CD8-positive, alpha-beta memory T cell (primary cell): ENCODE measurements around the gene TCAIM. TPM values are rescaled to one million over a fixed set of nuclear protein-coding genes. Genes with fewer than 3 reads are reported as not detected.

ENCODE experiments used
- CTCF ChIA-PET: fragments of 350-600 bp; sonication (Branson Sonifier 250); formaldehyde crosslinking; loops from one replicate; lab custom pipeline; 2021; ENCODE audit warnings: antibody characterized with exemption; lab: Charles Lee
- POLR2A ChIA-PET: fragments of 350-600 bp; sonication (Branson Sonifier 250); formaldehyde crosslinking; loops from one replicate; lab custom pipeline; 2021; ENCODE audit warnings: antibody characterized with exemption; lab: Charles Lee
- DNase-seq, 5 donors: peaks; one replicate each; pipeline versions ENCODE4 v3.0.0 to v3.0.0-alpha.2; 2020 to 2022; ENCODE audit warnings: mixed read lengths in 1 of 5
- H3K27ac ChIP-seq: one replicate; pipeline ENCODE4 v1.7.0; 2013; ENCODE audit warnings: low read depth, mild to moderate bottlenecking, low read length, moderate library complexity
- H3K27me3 ChIP-seq: 2 replicates; pipeline ENCODE4 v1.7.0; 2013; ENCODE audit warnings: low read length, mild to moderate bottlenecking; ENCODE audit not compliant: insufficient read depth, poor library complexity, severe bottlenecking
- H3K36me3 ChIP-seq: 2 replicates; pipeline ENCODE4 v1.7.0; 2013; ENCODE audit warnings: mild to moderate bottlenecking, low read length, moderate library complexity; ENCODE audit not compliant: insufficient read depth
- H3K4me1 ChIP-seq: 2 replicates; pipeline ENCODE4 v1.7.0; 2013; ENCODE audit warnings: mild to moderate bottlenecking, low read length, moderate library complexity; ENCODE audit not compliant: insufficient read depth
- H3K4me3 ChIP-seq: 2 replicates; pipeline ENCODE4 v1.7.0; 2013; ENCODE audit warnings: mild to moderate bottlenecking, low read length
- H3K9me3 ChIP-seq: 2 replicates; pipeline ENCODE4 v1.7.0; 2013; ENCODE audit warnings: mild to moderate bottlenecking, low read length
- H3K27ac Mint-ChIP-seq, 8 donors: one replicate each; pipeline ENCODE4 v1.8.0; 2020 to 2021; ENCODE audit warnings: mixed read lengths in 8 of 8, mild to moderate bottlenecking in 6 of 8, inconsistent platforms in 3 of 8, moderate library complexity in 3 of 8
- H3K27me3 Mint-ChIP-seq, 2 donors: one replicate each; pipeline ENCODE4 v1.8.0; 2020 to 2021; ENCODE audit warnings: mixed read lengths in 2 of 2, mild to moderate bottlenecking in 1 of 2, moderate library complexity in 1 of 2
- H3K36me3 Mint-ChIP-seq, 3 donors: one replicate each; pipeline ENCODE4 v1.8.0; 2020 to 2021; ENCODE audit warnings: mixed read lengths in 3 of 3, inconsistent platforms in 1 of 3, mild to moderate bottlenecking in 1 of 3
- H3K4me1 Mint-ChIP-seq, 3 donors: one replicate each; pipeline ENCODE4 v1.8.0; 2020 to 2021; ENCODE audit warnings: mixed read lengths in 3 of 3, inconsistent platforms in 1 of 3, mild to moderate bottlenecking in 1 of 3
- H3K4me3 Mint-ChIP-seq, 7 donors: one replicate each; pipeline ENCODE4 v1.8.0; 2020 to 2021; ENCODE audit warnings: mixed read lengths in 7 of 7, mild to moderate bottlenecking in 6 of 7, moderate library complexity in 4 of 7, inconsistent platforms in 2 of 7
- H3K9me3 Mint-ChIP-seq, 5 donors: one replicate each; pipeline ENCODE4 v1.8.0; 2020 to 2022; ENCODE audit warnings: mixed read lengths in 5 of 5, mild to moderate bottlenecking in 3 of 5, moderate library complexity in 2 of 5, inconsistent platforms in 1 of 5
- polyA plus RNA-seq: library from polyadenylated mRNA; unstranded; fragments of 300-500 nt; fragmentation: Illumina TruSeq; gene quantifications from one replicate; pipeline ENCODE4 v1.2.3, GENCODE V29; 2021
- total RNA-seq, 2 experiments: library from RNA; stranded (reverse); gene quantifications; one replicate each; pipeline ENCODE4 v1.2.3, GENCODE V29; 2021

The TCAIM gene, protein sequence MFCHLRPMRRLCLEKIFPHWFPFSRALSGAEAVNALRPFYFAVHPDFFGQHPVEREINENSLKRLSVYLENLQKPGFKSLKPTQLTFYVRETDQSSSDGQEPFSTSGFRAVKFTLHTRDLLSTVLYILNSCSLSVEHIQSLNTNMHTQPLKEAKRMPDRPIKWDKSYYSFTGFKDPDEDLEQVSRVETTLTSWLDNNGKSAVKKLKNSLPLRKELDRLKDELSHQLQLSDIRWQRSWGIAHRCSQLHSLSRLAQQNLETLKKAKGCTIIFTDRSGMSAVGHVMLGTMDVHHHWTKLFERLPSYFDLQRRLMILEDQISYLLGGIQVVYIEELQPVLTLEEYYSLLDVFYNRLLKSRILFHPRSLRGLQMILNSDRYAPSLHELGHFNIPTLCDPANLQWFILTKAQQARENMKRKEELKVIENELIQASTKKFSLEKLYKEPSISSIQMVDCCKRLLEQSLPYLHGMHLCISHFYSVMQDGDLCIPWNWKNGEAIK
- total RNA-seq (10 to 100 TPM; 12.8 to 13.6 TPM), polyA plus RNA-seq (14.4 TPM)

DNA sequence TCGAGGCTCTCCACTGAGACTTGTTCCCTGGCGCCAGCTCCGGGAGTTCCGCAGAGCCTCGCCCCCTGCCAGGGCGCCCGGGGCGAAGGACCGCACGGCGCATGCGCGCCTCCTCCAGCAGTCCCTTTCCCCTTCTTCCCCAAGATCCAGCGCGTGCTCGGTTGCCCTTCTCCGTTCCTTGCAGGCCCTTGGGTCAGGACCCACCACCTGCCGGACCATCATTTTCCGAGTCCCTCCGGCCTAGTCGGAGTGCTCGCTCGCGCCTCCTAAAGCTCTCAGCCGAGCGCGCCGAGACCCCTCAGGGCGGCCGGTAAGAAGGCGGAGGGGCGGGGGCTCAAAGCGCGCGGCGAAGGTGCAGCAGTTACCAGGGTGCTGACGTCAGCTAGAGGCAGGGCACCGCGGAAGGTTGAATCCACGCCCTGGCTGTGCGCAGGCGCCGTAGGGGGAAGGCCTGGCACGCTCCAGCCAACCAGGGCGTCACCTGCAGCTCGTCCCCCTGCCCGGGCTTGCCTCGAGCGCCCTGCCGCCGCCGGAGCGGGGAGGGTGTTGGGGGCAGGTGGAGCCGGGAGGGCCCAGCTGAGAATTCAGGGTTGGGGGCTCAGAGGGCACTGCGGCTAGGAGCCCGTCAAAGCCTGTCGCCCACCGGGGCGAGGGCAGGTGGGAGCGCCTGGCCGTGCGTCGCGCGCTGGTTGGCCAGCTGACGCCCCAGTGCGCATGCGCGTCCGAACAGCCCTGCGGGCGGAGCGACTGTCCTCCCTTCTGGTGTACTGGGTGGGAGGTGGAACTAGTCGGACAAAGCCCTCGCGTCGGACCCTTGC, at the start of gene TCAIM:
Gene TCAIM, plus strand, starts transcription at position 757 of the 818 bp plus-strand sequence. CDS start 16,017 bp downstream, outside the sequence.
- Histone ChIP-seq H3K4me1 (peaks cover 19% of the 10 kb centered on the region), H3K9me3 (no peaks in the 10 kb centered on the region), H3K4me3 (peak within 1 kb of the TSS; percentile 94), H3K27me3 (no peaks in the 10 kb centered on the region), H3K27ac (peak within 1 kb of the TSS; percentile 90), H3K36me3 (no peaks in the 10 kb centered on the region)
- CTCF ChIA-PET: interaction anchor here (0.9 kb wide), 1 partner anchor 576 kb away, joined by 3 read pairs; no protein-coding TSS in a partner anchor
- POLR2A ChIA-PET: interaction anchor here (0.7 to 3.0 kb wide), 6 partner anchors 102 to 1176 kb away, joined by 3 to 27 read pairs (median 4); partner anchors contain the start of genes KIAA1143 and KIF15
- H3K36me3 Mint-ChIP-seq: peaks cover 0 to 10% (median 0%) of the 10 kb centered on the region in 3 donors
- H3K9me3 Mint-ChIP-seq: no peaks in the 10 kb centered on the region
- peak within 1 kb of the TSS; percentile 93 to 99 (median 98) for H3K27ac Mint-ChIP-seq
- DNase-seq: peak; percentile 98 to 100 (median 99)
- H3K4me3 Mint-ChIP-seq: peak within 1 kb of the TSS; percentile 92 to 98 (median 97)
- peaks cover 2 to 13% of the 10 kb centered on the region in 2 donors for H3K27me3 Mint-ChIP-seq
- H3K4me1 Mint-ChIP-seq: peaks cover 23 to 44% (median 33%) of the 10 kb centered on the region in 3 donors

DNA sequence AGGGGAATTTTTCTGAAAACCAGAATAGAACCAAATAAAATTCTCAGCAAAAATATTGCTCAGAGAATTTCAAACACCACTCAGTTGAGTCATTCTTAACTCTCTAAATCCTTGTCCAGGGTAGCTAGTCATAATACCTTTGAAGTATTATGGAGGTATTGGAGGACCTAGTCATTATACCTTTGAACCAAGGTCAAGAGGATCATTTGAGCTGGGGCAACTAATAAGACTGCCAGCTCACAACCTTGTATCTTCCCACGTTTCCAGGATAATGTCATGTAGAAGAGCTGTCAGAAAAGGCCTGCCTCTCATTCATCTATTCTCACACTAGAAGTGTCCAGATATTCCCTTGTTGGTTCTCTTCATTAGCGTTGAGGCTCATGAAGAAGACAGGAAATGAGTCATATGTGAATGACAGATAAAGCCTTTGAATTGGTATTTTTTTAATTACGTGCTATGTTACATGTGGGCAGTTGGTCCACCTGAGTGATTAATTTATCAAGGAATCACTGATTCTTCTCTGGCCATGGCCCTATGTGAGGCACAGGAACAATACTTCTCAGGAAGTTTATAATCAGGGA, 48.6 kb upstream of the TCAIM start:
- no peak for DNase-seq
- no peaks in the 10 kb centered on the region for H3K36me3 ChIP-seq
- no peaks in the 10 kb centered on the region for H3K27me3 ChIP-seq
- H3K27ac ChIP-seq: no peak overlapping the region
- peaks cover 6 to 31% of the 10 kb centered on the region in 2 donors for H3K27me3 Mint-ChIP-seq
- no peak overlapping the region for H3K4me3 ChIP-seq
- no peaks in the 10 kb centered on the region for H3K9me3 ChIP-seq
- no peaks in the 10 kb centered on the region for H3K36me3 Mint-ChIP-seq
- POLR2A ChIA-PET: no interaction called here
- no peaks in the 10 kb centered on the region for H3K9me3 Mint-ChIP-seq
- H3K4me1 Mint-ChIP-seq: no peaks in the 10 kb centered on the region
- H3K4me3 Mint-ChIP-seq: no peak overlapping the region
- no peaks in the 10 kb centered on the region for H3K4me1 ChIP-seq
- H3K27ac Mint-ChIP-seq: no peak overlapping the region
- CTCF ChIA-PET: no interaction called here

DNA sequence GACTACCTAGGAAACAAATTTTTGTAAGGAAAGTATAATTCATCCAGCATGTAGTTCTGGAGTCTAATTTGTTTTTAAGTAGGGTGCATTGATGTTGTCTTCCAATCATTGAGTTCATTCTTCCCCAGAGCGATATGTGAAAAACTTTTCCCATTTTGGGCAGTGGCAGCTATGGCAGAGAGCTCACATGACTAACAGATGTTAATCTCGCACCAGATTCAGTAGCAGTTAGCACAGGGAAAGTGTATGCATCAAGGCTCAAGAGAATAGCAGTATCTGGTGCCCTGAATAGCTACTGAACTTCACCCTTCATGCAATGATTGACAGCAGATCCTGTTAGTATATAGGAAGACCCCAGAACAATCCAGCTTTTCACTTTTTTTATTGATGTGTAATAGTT, 46.3 kb upstream of the TCAIM start:
- no peaks in the 10 kb centered on the region for H3K36me3 ChIP-seq
- H3K4me1 ChIP-seq: no peaks in the 10 kb centered on the region
- ChIA-PET POLR2A (no interaction called here), CTCF (no interaction called here)
- no peak overlapping the region for H3K27ac ChIP-seq
- H3K27ac Mint-ChIP-seq: no peak overlapping the region
- H3K9me3 Mint-ChIP-seq: no peaks in the 10 kb centered on the region
- no peaks in the 10 kb centered on the region for H3K36me3 Mint-ChIP-seq
- no peaks in the 10 kb centered on the region for H3K27me3 ChIP-seq
- H3K4me1 Mint-ChIP-seq: no peaks in the 10 kb centered on the region
- H3K27me3 Mint-ChIP-seq: peaks cover 14 to 46% of the 10 kb centered on the region in 2 donors
- no peak overlapping the region for H3K4me3 ChIP-seq
- no peaks in the 10 kb centered on the region for H3K9me3 ChIP-seq
- DNase-seq: no peak
- H3K4me3 Mint-ChIP-seq: no peak overlapping the region

DNA sequence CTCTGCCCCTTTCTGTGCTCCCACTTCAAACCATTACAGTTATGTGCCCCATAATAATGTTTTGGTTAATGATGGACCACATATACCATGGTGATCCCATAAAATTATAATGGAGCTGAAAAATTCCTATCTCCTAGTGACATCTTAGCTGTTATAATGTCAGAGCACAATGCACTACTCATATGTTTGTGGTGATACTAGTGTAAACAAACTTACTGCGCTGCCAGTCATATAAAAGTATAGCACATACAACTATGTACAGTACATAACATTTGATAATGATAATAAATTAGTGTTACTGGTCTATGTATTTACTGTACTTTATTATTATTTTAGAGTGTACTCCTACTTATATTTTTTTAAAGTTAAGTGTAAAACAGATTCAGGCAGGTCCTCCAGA, 45.6 kb upstream of the TCAIM start:
- Mint-ChIP-seq H3K27ac (no peak overlapping the region), H3K36me3 (no peaks in the 10 kb centered on the region), H3K4me1 (no peaks in the 10 kb centered on the region), H3K4me3 (no peak overlapping the region), H3K9me3 (no peaks in the 10 kb centered on the region), H3K27me3 (peaks cover 14 to 46% of the 10 kb centered on the region in 2 donors)
- Histone ChIP-seq H3K9me3 (no peaks in the 10 kb centered on the region), H3K36me3 (no peaks in the 10 kb centered on the region), H3K27me3 (no peaks in the 10 kb centered on the region), H3K4me1 (no peaks in the 10 kb centered on the region), H3K4me3 (no peak overlapping the region), H3K27ac (no peak overlapping the region)
- ChIA-PET CTCF (no interaction called here), POLR2A (no interaction called here)
- DNase-seq: no peak

DNA sequence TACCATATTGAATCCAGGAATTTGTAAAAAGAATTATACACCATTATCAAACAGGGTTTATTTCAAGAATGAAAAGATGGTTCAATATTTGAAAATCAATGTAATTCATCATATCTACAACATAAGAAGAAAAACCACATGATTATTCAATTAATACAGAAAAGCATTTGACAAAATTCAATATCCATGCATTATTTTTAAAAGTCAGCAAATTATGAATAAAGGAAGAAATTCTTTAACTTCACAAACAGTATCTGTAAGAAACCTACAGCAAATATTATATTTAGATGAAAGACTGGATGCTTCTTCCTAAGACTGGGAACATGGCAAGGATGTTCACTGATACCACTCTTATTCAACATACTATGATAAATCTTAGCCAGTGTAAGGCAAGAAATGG, 41.3 kb upstream of the TCAIM start:
- no peaks in the 10 kb centered on the region for H3K9me3 ChIP-seq
- Mint-ChIP-seq H3K36me3 (no peaks in the 10 kb centered on the region), H3K27ac (no peak overlapping the region), H3K27me3 (peaks cover 10 to 29% of the 10 kb centered on the region in 2 donors), H3K4me3 (no peak overlapping the region), H3K4me1 (no peaks in the 10 kb centered on the region), H3K9me3 (no peaks in the 10 kb centered on the region)
- no peaks in the 10 kb centered on the region for H3K4me1 ChIP-seq
- H3K4me3 ChIP-seq: no peak overlapping the region
- no peak for DNase-seq
- no peaks in the 10 kb centered on the region for H3K36me3 ChIP-seq
- CTCF ChIA-PET: no interaction called here
- H3K27ac ChIP-seq: no peak overlapping the region
- H3K27me3 ChIP-seq: no peaks in the 10 kb centered on the region
- POLR2A ChIA-PET: no interaction called here

DNA sequence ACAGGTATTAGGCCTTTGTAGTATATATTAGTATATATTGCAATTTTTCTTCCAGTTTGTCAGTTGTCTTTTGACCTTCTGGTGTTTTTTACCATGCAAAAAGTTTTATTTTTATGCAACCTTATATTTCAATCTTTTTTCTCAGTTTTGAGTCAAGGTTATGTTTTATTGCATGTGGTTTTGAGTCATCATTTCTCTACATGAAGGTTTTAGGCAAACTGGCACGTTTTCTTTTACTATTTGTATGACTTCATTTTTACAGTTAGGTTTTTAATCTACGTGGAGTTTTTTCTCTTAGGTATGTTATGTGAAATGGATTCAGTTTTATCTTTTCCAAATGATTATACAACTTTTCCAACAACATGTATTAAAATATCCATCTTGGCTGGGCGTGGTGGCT, 36.8 kb upstream of the TCAIM start:
- DNase-seq: no peak
- no peaks in the 10 kb centered on the region for H3K36me3 Mint-ChIP-seq
- no peaks in the 10 kb centered on the region for H3K4me1 ChIP-seq
- no peaks in the 10 kb centered on the region for H3K36me3 ChIP-seq
- H3K27ac ChIP-seq: no peak overlapping the region
- H3K27ac Mint-ChIP-seq: no peak overlapping the region
- ChIA-PET CTCF (no interaction called here), POLR2A (no interaction called here)
- H3K4me1 Mint-ChIP-seq: no peaks in the 10 kb centered on the region
- H3K9me3 ChIP-seq: no peaks in the 10 kb centered on the region
- no peak overlapping the region for H3K4me3 ChIP-seq
- H3K27me3 ChIP-seq: no peaks in the 10 kb centered on the region
- H3K4me3 Mint-ChIP-seq: no peak overlapping the region
- H3K9me3 Mint-ChIP-seq: no peaks in the 10 kb centered on the region
- peaks cover 11 to 24% of the 10 kb centered on the region in 2 donors for H3K27me3 Mint-ChIP-seq

DNA sequence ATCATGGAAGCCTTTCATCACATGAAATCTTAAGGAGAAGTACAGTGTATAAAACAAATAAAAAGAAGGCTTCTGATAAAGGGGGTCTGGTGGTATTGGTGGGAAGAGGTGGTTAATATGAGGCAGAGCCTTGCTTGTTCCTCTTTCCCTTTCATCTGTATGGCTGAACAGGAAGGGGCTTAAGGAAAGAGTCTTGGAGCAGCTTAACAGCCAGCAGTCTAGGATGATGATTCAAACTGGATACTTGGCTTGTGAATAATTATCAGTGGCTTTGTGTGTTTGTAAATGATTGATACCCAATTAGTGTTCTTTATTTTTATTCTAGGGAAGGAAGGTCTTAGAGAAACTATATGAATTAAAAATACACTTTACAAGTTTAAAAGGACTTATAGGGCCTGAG, 29.1 kb upstream of the TCAIM start:
- Mint-ChIP-seq H3K4me3 (no peak overlapping the region), H3K4me1 (no peaks in the 10 kb centered on the region), H3K27me3 (peaks cover 14 to 35% of the 10 kb centered on the region in 2 donors), H3K9me3 (no peaks in the 10 kb centered on the region), H3K27ac (no peak overlapping the region), H3K36me3 (no peaks in the 10 kb centered on the region)
- no peak for DNase-seq
- Histone ChIP-seq H3K9me3 (no peaks in the 10 kb centered on the region), H3K4me1 (no peaks in the 10 kb centered on the region), H3K4me3 (no peak overlapping the region), H3K27me3 (no peaks in the 10 kb centered on the region), H3K27ac (no peak overlapping the region), H3K36me3 (no peaks in the 10 kb centered on the region)
- ChIA-PET CTCF (no interaction called here), POLR2A (no interaction called here)
